Middle frontal gyrus (tissue), 1 donor: ENCODE results near the gene RAET1G.
"Not testable (repeated sequence)": the region's sequence is repeated elsewhere in the genome, so short reads cannot be mapped to it uniquely, and the experiment has no call there.

Experiments
- DNase-seq: peaks from one replicate; pipeline ENCODE4 v3.0.0-alpha.2; 2015; ENCODE audit warnings: low spot score; ENCODE audit errors: extremely low spot score

Gene RAET1G

GRCh38 chr6:149935246-149935645 is 12.3 kb upstream of the RAET1G start:
- DNase-seq: no peak

- peak; percentile 66 for DNase-seq
These were observed 11.6 kb upstream of the RAET1G start for GRCh38 chr6:149934249-149935156.

- no peak for DNase-seq
These were observed 10.5 kb upstream of the RAET1G start for GRCh38 chr6:149933461-149933860.

- no peak for DNase-seq
These were observed 10.1 kb upstream of the RAET1G start for GRCh38 chr6:149933036-149933435.

- no peak for DNase-seq
These were observed 8.6 kb upstream of the RAET1G start for GRCh38 chr6:149931501-149931900.

GRCh38 chr6:149929422-149929821 is 6.5 kb upstream of the RAET1G start:
- no peak for DNase-seq

- DNase-seq: not testable (repeated sequence)
These were observed 4.1 kb upstream of the RAET1G start for GRCh38 chr6:149927025-149927424.

GRCh38 chr6:149925974-149926777 is 3.3 kb upstream of the RAET1G start:
- DNase-seq: peak; percentile 29

- DNase-seq: no peak
These were observed 2.5 kb upstream of the RAET1G start for GRCh38 chr6:149925253-149925973.

- DNase-seq: no peak
These were observed 2.0 kb upstream of the RAET1G start for GRCh38 chr6:149924933-149925252.

GRCh38 chr6:149924206-149924932 is 1.4 kb upstream of the RAET1G start:
- no peak for DNase-seq

- no peak for DNase-seq
These were observed 536 bp upstream of the RAET1G start for GRCh38 chr6:149923327-149923986.

GRCh38 chr6:149922091-149922490 is 830 bp downstream of the RAET1G start:
- not testable (repeated sequence) for DNase-seq

GRCh38 chr6:149921361-149921760 is 1.6 kb downstream of the RAET1G start:
- DNase-seq: no peak

GRCh38 chr6:149919834-149920225 is 3.1 kb downstream of the RAET1G start:
- no peak for DNase-seq

GRCh38 chr6:149919126-149919833 is 3.6 kb downstream of the RAET1G start:
- DNase-seq: not testable (repeated sequence)

GRCh38 chr6:149918151-149918905 is 4.6 kb downstream of the RAET1G start:
- no peak for DNase-seq

GRCh38 chr6:149917679-149918078 is 5.2 kb downstream of the RAET1G start:
- DNase-seq: no peak
